NCI-H1417 treated with DMSO at 0.1 percent for 48 hours (cell line): ENCODE measurements around the gene RAB3C.

Source experiments
- DNase-seq: peaks from one replicate; lab custom pipeline; 2025; lab: John Stamatoyannopoulos, UW

RAB3C gene

GRCh38 chr5:58885260-58885659, 302.4 kb downstream of the RAB3C start:
- no peak for DNase-seq

GRCh38 chr5:58886315-58887207, 303.7 kb downstream of the RAB3C start:
- DNase-seq = no peak

DNA sequence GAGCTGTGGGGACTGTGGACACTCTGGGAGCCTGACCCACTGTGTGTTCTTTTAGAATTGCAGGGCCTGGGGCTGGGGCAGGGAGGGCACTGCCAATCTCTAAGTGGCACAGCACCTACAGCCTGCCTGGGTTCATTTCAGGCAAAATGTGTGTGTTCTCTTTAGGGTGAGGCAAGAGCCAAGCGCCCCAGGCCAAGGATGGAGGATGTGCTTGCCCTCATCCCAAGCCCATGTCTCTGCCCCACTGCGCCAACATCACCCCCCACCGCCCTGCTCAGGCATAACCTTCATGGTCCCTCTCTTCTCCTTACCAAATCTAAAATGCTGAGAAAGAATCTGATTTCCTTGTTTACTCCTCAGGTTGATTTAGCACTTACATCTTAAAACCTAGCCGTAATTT, 304.4 kb downstream of the RAB3C start:
- no peak for DNase-seq

GRCh38 chr5:58887721-58888409, 305.0 kb downstream of the RAB3C start:
- DNase-seq = no peak

DNA sequence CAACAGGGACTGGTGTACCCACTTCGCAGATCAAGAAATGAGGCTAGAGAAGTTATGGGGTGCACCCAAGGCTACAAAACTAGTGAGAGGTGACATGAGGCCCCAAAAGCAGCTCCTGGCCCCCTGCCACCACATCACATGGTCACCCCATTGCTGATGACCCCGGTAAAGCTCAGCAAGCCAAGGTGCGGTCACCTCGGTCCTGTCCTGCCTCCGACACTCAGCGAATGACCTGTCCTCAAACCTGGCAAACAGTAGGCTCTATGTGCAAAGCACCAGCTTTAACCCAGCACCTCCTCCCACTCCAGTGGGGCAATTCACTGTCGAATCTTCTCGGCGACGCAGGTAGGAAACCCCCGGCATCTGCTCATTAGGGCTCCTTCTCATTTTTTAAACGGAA, 307.4 kb downstream of the RAB3C start:
- no peak for DNase-seq

DNA sequence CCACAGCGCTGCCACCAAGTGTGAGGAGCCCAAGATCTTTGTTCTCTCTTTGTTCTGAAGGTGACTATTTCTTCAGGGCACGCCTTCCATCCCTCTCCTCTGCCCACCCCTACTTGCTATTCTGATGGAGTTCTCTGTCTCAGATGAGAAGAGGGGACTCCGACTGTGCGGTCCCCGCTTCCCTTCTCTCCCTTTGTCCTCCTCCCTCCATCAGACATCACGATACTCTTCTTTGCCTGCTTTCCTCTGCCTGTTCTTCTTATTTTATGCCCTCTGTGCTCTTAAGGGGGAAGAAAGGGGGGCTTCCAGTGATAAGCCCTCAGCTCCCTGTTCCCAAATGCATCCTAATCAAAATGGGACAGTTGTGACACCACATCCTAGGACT, 307.8 kb downstream of the RAB3C start:
- no peak for DNase-seq

DNA sequence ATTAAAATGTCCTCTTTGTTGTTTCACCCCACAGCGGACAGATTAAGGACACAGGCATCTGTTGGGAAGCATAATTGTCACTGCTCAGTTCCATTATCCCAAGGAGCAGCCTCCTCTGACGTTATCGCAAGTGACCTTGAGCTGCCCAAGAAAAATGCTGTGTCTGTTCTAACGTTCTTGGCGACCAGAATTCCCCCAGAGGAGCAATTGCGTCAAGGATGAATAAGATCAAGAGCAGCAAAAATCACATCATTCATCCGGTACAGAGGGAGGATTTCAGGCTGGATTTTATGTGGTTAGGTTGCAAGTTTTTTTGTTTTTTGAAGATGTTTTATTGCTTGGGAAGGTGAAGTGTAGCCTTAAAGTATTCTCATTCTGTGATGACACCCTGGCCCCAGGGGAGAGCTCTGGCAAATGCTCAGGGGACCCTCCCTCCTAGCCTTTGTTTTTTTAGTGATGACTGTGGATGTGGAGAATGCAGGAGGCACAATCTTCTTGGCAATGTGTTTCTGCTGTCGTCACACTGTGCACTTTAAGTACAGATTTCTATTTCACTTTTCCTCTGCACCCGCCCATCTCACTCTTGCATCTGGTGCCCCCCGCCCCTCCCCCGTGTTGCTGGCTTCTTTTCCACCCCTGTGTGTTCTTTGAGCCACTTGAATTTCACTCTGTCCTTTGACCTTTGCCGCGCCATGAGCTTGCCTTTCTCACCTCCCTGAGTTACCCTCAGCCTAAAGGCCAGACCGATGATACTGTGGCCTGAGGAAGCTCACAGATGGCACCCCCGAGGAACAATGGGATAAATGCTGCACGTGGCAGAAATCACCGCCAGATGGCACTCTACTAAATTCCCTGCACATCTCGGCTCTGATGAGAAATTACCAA, 308.5 kb downstream of the RAB3C start:
- DNase-seq = no peak

DNA sequence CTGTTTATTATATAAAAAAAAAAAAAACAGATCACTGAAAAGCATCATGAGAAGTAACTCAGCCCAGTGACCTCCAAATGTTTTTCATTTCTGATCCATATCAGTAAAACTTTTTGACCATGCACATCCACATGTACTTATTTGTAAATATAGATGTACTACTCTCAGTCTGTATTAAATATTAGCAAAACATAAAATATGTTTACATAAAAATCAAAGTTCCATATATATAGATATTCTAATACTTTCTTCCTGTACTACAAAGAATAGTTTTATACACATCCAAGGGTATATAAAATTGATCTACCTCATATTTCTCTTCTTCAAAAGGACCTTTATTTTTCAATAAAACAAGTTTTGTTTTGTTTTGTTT, 309.1 kb downstream of the RAB3C start:
- no peak for DNase-seq

GRCh38 chr5:58893551-58893950, 310.7 kb downstream of the RAB3C start:
- no peak for DNase-seq

GRCh38 chr5:58898006-58898405, 315.1 kb downstream of the RAB3C start:
- DNase-seq = no peak

- DNase-seq = no peak
Observed at GRCh38 chr5:58898538-58898937, 315.7 kb downstream of the RAB3C start.

- DNase-seq = no peak
Observed at GRCh38 chr5:58901271-58901670, 318.4 kb downstream of the RAB3C start.

- DNase-seq = no peak
Observed at GRCh38 chr5:58902305-58902704, 319.4 kb downstream of the RAB3C start.

GRCh38 chr5:58902765-58903164, 319.9 kb downstream of the RAB3C start:
- DNase-seq = no peak

- DNase-seq = no peak
Observed at GRCh38 chr5:58904737-58905136, 321.9 kb downstream of the RAB3C start.

GRCh38 chr5:58905944-58906343, 323.1 kb downstream of the RAB3C start:
- no peak for DNase-seq
